Type B pancreatic cell (in vitro differentiated cells): Measurements from ENCODE around the gene SERPINI1. TPM values are rescaled to one million over a fixed set of nuclear protein-coding genes. Genes with fewer than 3 reads are reported as not detected.

Source experiments
- DNase-seq: peaks from one replicate; pipeline ENCODE4 v3.0.0; 2021; ENCODE audit warnings: mixed read lengths; ENCODE audit not compliant: unreplicated experiment; ENCODE audit errors: extremely low spot score
- H3K27ac Mint-ChIP-seq: 2 replicates; pipeline ENCODE4 v1.8.0; 2021; ENCODE audit warnings: mild to moderate bottlenecking, mixed read lengths
- H3K27me3 Mint-ChIP-seq: 2 replicates; pipeline ENCODE4 v1.8.0; 2021; ENCODE audit warnings: mixed read lengths
- H3K36me3 Mint-ChIP-seq: 2 replicates; pipeline ENCODE4 v1.8.0; 2021; ENCODE audit warnings: mixed read lengths
- H3K4me1 Mint-ChIP-seq: one replicate; pipeline ENCODE4 v1.8.0; 2021; ENCODE audit warnings: mixed read lengths; ENCODE audit not compliant: unreplicated experiment
- H3K4me3 Mint-ChIP-seq: 2 replicates; pipeline ENCODE4 v1.8.0; 2021; ENCODE audit warnings: mild to moderate bottlenecking, mixed read lengths
- H3K9me3 Mint-ChIP-seq: 2 replicates; pipeline ENCODE4 v1.8.0; 2021; ENCODE audit warnings: mixed read lengths
- total RNA-seq: library from RNA; stranded (reverse); gene quantifications from 2 replicates; pipeline ENCODE4 v1.2.1, GENCODE V29; 2021; ENCODE audit warnings: low replicate concordance
- TF ChIP-seq, protein P1 (sequence below): fragments of 200-600 bp; sonication (generic); conservative IDR thresholded peaks from 2 replicates; pipeline ENCODE4 v1.5.0; 2021; ENCODE audit warnings: antibody characterized with exemption, mild to moderate bottlenecking

The SERPINI1 gene
- total RNA-seq, 1 donor from 2014 or later, result 27.2 TPM

DNA sequence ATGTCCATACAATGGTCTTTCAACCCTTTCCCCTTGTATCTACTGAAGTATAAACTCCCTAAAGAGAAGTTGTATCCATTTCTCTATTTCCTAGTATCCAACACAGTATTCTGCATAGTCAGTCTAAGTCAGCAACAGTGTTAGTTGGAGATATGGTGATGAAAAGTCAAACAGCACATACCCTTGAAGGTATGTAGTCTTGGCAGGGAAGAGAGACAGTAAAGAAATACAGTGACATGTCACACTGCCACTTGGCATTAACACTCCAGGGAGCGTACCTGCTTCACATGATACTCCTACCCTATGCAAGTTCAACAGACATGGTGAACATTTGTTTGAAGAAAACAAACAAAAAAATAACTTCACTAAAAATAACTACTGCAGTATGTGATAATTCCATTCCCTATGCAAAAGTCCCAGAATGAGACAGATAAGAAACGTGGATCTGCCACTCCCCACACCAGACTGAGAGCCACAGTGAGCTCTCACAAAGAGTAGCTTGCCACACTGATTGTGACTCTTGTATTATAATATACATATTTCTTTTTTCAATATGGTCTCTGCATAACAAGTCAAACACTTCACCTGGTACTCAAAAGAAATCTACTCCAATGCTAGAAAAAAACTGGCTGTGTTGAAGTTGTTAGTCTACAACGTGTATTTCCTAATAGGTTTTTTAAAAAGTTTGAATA is 6.7 kb upstream of the SERPINI1 start:
- Mint-ChIP-seq H3K4me3 (no peak overlapping the region), H3K4me1 (peaks cover 29% of the 10 kb centered on the region), H3K27ac (no peak overlapping the region), H3K9me3 (no peaks in the 10 kb centered on the region), H3K36me3 (peaks cover 3% of the 10 kb centered on the region), H3K27me3 (no peaks in the 10 kb centered on the region)
- TF ChIP-seq, protein P1, sequence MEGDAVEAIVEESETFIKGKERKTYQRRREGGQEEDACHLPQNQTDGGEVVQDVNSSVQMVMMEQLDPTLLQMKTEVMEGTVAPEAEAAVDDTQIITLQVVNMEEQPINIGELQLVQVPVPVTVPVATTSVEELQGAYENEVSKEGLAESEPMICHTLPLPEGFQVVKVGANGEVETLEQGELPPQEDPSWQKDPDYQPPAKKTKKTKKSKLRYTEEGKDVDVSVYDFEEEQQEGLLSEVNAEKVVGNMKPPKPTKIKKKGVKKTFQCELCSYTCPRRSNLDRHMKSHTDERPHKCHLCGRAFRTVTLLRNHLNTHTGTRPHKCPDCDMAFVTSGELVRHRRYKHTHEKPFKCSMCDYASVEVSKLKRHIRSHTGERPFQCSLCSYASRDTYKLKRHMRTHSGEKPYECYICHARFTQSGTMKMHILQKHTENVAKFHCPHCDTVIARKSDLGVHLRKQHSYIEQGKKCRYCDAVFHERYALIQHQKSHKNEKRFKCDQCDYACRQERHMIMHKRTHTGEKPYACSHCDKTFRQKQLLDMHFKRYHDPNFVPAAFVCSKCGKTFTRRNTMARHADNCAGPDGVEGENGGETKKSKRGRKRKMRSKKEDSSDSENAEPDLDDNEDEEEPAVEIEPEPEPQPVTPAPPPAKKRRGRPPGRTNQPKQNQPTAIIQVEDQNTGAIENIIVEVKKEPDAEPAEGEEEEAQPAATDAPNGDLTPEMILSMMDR, result no peak
- DNase-seq, result no peak

DNA sequence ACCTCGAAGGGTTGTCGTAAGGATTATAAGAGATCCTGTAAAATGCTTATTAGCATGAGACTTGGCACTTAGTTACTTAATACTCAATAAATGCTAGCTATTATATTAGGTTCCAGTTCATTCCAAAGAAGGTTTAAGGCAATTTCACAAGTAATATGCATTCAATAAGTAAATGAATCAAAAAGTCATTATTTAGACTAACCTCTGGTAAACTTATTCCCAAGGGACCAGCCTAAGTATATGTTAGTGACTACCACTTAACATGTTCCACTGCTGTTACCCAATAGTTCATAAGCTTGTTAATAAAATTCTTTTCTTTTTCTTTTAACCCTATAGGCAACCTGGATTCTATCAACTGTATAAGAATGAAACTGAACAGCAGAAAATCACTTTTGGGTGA is 5.9 kb upstream of the SERPINI1 start:
- H3K27me3 Mint-ChIP-seq, result no peaks in the 10 kb centered on the region
- H3K36me3 Mint-ChIP-seq, result peaks cover 3% of the 10 kb centered on the region
- TF ChIP-seq, protein P1, result no peak
- no peaks in the 10 kb centered on the region for H3K9me3 Mint-ChIP-seq
- H3K4me3 Mint-ChIP-seq, result no peak overlapping the region
- DNase-seq, result no peak
- H3K27ac Mint-ChIP-seq, result no peak overlapping the region
- H3K4me1 Mint-ChIP-seq, result peaks cover 25% of the 10 kb centered on the region

DNA sequence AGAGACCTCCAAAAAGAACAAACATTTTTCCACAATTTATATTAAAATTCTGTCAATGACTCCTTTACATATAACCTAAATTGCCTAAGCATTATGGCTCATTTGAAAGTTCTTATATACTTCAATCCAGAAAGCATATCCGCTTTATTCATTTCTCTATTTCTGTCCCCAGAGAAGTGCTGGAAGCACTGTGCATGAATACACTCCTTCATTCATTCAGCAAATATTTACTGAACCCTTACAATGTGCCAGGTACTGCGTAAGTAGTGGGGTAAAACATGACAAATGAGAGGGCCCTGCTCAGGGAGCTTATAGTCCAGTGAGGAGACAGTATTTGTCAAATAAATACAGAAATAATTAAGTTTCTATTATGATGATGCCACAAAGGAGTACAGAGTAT is 4.1 kb upstream of the SERPINI1 start:
- no peak for DNase-seq
- H3K36me3 Mint-ChIP-seq, result no peaks in the 10 kb centered on the region
- H3K27me3 Mint-ChIP-seq, result peaks cover 1% of the 10 kb centered on the region
- no peaks in the 10 kb centered on the region for H3K9me3 Mint-ChIP-seq
- TF ChIP-seq, protein P1, result no peak
- H3K4me1 Mint-ChIP-seq, result peaks cover 25% of the 10 kb centered on the region
- peak overlapping the region; percentile 64 for H3K4me3 Mint-ChIP-seq
- H3K27ac Mint-ChIP-seq, result peak overlapping the region; percentile 9

DNA sequence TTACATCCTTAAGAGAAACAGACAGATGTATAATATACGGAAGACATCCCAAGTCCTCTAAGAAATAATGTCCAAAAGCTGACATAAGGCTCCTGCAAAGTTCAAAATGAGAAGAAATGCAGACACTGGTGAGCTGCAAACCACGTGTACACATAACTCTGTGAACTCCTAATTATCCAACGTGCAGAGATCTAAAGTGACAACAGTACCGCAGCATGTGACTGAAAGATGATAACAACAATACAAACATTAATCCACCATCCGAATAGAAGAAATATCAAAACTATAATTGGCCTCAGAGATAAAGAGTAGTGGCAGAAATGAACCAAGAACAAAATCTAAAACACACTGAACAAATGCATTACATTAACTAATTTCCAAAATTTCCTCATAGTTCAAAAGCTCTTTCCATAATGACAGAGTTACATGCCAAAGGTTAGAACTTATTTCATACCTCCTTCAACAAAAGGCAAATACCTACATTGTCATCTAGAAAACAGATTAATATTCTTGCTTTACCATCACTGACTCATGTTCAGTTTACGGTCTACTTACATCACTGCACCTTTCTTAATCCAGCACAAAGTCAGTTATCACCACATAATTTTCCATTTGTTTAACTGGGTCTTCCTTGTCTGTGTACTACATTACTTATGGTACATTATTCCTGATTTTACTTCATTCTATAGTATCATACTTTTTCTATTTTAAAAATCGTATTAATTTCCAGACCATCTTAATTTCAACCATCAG is 3.0 kb upstream of the SERPINI1 start:
- H3K9me3 Mint-ChIP-seq, result no peaks in the 10 kb centered on the region
- H3K27me3 Mint-ChIP-seq, result peaks cover 9% of the 10 kb centered on the region
- peaks cover 24% of the 10 kb centered on the region for H3K4me1 Mint-ChIP-seq
- H3K4me3 Mint-ChIP-seq, result peak overlapping the region; percentile 64
- H3K27ac Mint-ChIP-seq, result peak overlapping the region; percentile 7
- no peak for DNase-seq
- TF ChIP-seq, protein P1, result no peak
- H3K36me3 Mint-ChIP-seq, result no peaks in the 10 kb centered on the region

DNA sequence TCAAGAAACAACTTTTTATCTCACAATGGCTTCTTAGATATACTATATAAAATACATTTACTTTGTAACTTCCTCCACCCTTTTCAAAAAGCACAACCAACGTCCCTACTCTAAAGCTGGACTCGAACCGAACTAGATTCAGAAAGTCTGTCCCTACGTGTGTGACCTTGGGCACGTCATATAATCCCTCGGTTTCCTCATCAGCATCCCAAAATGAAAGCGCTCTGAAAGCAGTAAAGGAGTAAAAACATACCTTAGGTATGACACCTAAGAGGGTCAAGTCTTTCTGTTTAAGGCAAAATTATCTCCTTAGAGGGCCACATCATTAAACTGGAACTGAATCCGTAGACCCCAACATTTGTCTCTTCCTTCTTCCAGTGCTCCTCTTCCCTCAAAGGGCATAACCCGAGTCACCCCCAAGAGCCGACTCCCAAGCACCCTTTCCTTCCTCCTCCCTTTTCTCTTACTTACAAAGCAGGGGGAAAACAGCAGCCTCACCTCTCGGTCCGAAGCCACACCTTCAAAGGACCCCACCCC is 1.5 kb upstream of the SERPINI1 start:
- Mint-ChIP-seq H3K27ac (no peak overlapping the region), H3K27me3 (peaks cover 16% of the 10 kb centered on the region), H3K4me1 (peaks cover 16% of the 10 kb centered on the region), H3K4me3 (no peak overlapping the region), H3K9me3 (no peaks in the 10 kb centered on the region), H3K36me3 (no peaks in the 10 kb centered on the region)
- no peak for DNase-seq
- TF ChIP-seq, protein P1, result no peak
